GM18861 (cell line): ENCODE measurements around the gene WNT9A.

ENCODE experiments used
- ATAC-seq: cut with Tn5 transposase; IDR thresholded peaks from one replicate; pipeline ENCODE4 v1.9.1; 2021; ENCODE audit not compliant: unreplicated experiment

The WNT9A gene

GRCh38 chr1:227942021-227942715, 5.6 kb downstream of the WNT9A start:
- no peak for ATAC-seq

- no peak for ATAC-seq
These were observed 6.2 kb downstream of the WNT9A start for GRCh38 chr1:227941509-227942020.

- no peak for ATAC-seq
These were observed 6.9 kb downstream of the WNT9A start for GRCh38 chr1:227940791-227941241.

GRCh38 chr1:227939791-227940771, 7.7 kb downstream of the WNT9A start:
- no peak for ATAC-seq

GRCh38 chr1:227938911-227939790, 8.6 kb downstream of the WNT9A start:
- ATAC-seq = no peak

- no peak for ATAC-seq
These were observed 9.5 kb downstream of the WNT9A start for GRCh38 chr1:227938276-227938675.

- ATAC-seq = no peak
These were observed 9.9 kb downstream of the WNT9A start for GRCh38 chr1:227937838-227938145.

- no peak for ATAC-seq
These were observed 10.5 kb downstream of the WNT9A start for GRCh38 chr1:227937031-227937837.

- no peak for ATAC-seq
These were observed 11.9 kb downstream of the WNT9A start for GRCh38 chr1:227935826-227936225.

- no peak for ATAC-seq
These were observed 13.0 kb downstream of the WNT9A start for GRCh38 chr1:227934476-227935313.

- no peak for ATAC-seq
These were observed 17.8 kb downstream of the WNT9A start for GRCh38 chr1:227929751-227930472.

GRCh38 chr1:227928811-227929375, 18.8 kb downstream of the WNT9A start:
- ATAC-seq = no peak

GRCh38 chr1:227927971-227928741, 19.6 kb downstream of the WNT9A start:
- ATAC-seq = no peak

GRCh38 chr1:227926896-227927885, 20.5 kb downstream of the WNT9A start:
- ATAC-seq = no peak

GRCh38 chr1:227926216-227926791, 21.4 kb downstream of the WNT9A start:
- ATAC-seq = no peak
